ENCODE measurements around the gene RFX4. TPM values are rescaled to one million over a fixed set of nuclear protein-coding genes. Genes with fewer than 3 reads are reported as not detected.

Gene RFX4
- total and polyA plus RNA-seq, 2 donors: 0.05 to 0.23 TPM

DNA sequence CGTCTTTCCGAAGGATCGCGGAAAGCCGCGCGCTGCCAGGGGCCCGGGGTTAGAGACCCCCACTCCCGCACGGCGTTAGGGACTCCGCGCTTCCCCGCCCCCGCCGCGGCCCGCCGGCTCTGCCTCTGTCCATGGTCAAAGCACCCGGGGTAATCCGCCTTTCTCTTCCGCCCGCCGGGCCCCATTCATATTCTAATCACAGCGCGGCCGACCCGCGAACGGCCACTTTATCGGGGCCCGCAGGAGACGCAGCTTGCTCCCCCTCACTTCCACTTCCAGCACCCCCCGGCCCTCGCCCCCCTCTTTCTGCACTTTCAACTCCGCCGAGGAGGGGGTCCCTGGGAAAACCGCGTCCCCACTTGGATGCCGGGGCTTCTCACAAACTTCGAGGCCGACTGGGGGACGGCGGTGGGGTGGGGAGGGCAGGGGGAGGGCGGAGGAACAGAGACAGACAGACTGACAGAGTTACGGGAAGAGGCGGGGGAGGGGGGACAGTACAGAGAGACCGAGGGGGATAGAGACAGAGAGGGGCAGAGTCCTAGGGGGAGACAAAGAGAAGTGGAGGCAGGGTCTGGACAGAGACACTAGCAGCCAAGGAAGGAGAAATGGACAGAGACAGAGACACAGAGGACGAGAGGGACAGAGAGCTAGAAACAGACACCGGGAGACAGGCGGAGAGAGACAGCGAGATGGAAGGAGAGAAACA, 1.1 kb upstream of the RFX4 start:
- peaks cover 0 to 4% of the 10 kb centered on the region in 2 donors for H3K4me1 ChIP-seq (ENCODE audit: control insufficient read depth in 2 of 2, insufficient read depth in 2 of 2, low read length in 2 of 2)
- WGBS: 3% methylated on average over 52 of the region's 52 CpGs
- DNase-seq (ENCODE audit: low read depth in 6 of 9, low spot score in 9 of 9): no peak
- no peak overlapping the region for H3K27ac ChIP-seq (ENCODE audit: low read depth in 1 of 2, low read length in 1 of 2)
- H3K36me3 ChIP-seq (ENCODE audit: control insufficient read depth in 2 of 2, insufficient read depth in 2 of 2, low read length in 1 of 2): no peaks in the 10 kb centered on the region
- peaks cover 0 to 8% of the 10 kb centered on the region in 2 donors for H3K9me3 ChIP-seq (ENCODE audit: control insufficient read depth in 2 of 2, insufficient read depth in 1 of 2, low read length in 1 of 2)
- peaks cover 91 to 95% of the 10 kb centered on the region in 2 donors for H3K27me3 ChIP-seq (ENCODE audit: control insufficient read depth in 2 of 2, insufficient read depth in 1 of 2, low read length in 1 of 2)
- H3K4me3 ChIP-seq (ENCODE audit: low read length in 2 of 2): no peak overlapping the region

DNA sequence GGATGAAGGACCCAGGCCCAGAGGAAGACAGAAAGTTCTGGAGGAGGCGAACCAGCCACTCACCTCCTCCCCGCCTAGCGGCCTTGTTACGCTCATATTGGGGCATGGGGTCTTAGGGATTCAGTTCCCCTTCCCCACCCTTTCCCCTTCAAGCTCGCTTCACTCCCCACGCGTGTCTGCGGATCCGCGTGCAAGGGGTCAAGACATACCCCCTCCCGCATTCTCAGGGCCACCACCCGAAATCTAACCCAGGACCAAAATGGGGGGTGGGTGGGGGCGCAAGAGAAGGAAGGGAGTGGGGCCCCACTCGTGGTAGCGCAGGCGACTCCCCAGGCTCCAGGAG, 584 bp upstream of the RFX4 start:
- Histone ChIP-seq H3K4me1 (ENCODE audit: control insufficient read depth in 2 of 2, insufficient read depth in 2 of 2, low read length in 2 of 2) (peaks cover 0 to 4% of the 10 kb centered on the region in 2 donors), H3K27me3 (ENCODE audit: control insufficient read depth in 2 of 2, insufficient read depth in 1 of 2, low read length in 1 of 2) (peaks cover 95 to 99% of the 10 kb centered on the region in 2 donors), H3K9me3 (ENCODE audit: control insufficient read depth in 2 of 2, insufficient read depth in 1 of 2, low read length in 1 of 2) (peaks cover 0 to 8% of the 10 kb centered on the region in 2 donors), H3K4me3 (ENCODE audit: low read length in 2 of 2) (no peak overlapping the region), H3K36me3 (ENCODE audit: control insufficient read depth in 2 of 2, insufficient read depth in 2 of 2, low read length in 1 of 2) (no peaks in the 10 kb centered on the region), H3K27ac (ENCODE audit: low read depth in 1 of 2, low read length in 1 of 2) (no peak overlapping the region)
- WGBS: 7% methylated on average over 16 of the region's 16 CpGs
- no peak for DNase-seq (ENCODE audit: low read depth in 6 of 9, low spot score in 9 of 9)

DNA sequence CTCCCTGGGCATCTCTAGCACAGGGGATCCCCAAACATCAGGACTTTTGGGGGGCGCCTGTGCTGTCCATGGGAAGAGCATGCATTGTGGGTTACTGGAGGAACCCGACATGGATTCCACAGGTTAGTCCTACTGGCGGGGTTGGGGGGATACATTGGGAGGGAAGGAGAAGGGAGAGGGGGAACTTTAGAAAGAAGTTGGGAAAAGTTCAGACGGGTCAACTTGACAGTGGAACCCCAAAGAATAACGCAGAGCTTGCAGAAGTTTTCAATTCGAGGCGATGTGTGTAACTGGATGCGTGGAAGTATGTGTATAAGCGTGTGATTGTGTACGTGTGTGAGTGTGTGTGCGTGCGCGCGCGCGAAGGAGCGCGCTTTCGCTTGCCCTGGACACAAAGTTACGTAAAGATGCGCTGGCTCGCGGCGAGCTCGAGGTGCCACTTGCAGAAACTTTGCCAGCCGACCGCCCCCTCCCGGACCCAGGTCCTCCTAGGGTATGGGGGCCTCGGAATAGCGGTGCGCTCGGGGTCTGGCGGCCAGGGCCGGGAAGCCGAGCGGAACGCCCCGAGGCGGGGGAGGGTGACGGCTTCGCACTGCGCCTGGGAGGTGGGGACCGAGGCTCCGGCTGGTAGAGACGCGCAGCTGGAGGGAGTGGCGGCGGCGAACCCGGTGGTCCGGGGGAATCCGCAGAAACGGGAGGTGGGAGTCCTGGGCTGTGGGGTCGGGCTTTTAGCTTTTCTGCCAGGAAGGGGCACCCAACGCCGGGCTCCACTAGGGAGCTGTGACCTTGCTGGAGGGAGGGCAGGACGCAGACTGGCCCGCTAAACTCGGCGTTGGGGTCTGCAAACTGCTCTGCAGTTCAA, 669 bp downstream of the RFX4 start:
- 4% methylated on average over 60 of the region's 60 CpGs for WGBS
- peaks cover 0 to 8% of the 10 kb centered on the region in 2 donors for H3K9me3 ChIP-seq (ENCODE audit: control insufficient read depth in 2 of 2, insufficient read depth in 1 of 2, low read length in 1 of 2)
- H3K27ac ChIP-seq (ENCODE audit: low read depth in 1 of 2, low read length in 1 of 2): no peak overlapping the region
- peak overlapping the region in 1 of 2 donors; percentile 43 for H3K4me3 ChIP-seq (ENCODE audit: low read length in 2 of 2)
- H3K4me1 ChIP-seq (ENCODE audit: control insufficient read depth in 2 of 2, insufficient read depth in 2 of 2, low read length in 2 of 2): peaks cover 0 to 4% of the 10 kb centered on the region in 2 donors
- peak in 2 of 9 donors; percentile 8 to 21 for DNase-seq (ENCODE audit: low read depth in 6 of 9, low spot score in 9 of 9)
- peaks cover 96 to 99% of the 10 kb centered on the region in 2 donors for H3K27me3 ChIP-seq (ENCODE audit: control insufficient read depth in 2 of 2, insufficient read depth in 1 of 2, low read length in 1 of 2)
- H3K36me3 ChIP-seq (ENCODE audit: control insufficient read depth in 2 of 2, insufficient read depth in 2 of 2, low read length in 1 of 2): no peaks in the 10 kb centered on the region

DNA sequence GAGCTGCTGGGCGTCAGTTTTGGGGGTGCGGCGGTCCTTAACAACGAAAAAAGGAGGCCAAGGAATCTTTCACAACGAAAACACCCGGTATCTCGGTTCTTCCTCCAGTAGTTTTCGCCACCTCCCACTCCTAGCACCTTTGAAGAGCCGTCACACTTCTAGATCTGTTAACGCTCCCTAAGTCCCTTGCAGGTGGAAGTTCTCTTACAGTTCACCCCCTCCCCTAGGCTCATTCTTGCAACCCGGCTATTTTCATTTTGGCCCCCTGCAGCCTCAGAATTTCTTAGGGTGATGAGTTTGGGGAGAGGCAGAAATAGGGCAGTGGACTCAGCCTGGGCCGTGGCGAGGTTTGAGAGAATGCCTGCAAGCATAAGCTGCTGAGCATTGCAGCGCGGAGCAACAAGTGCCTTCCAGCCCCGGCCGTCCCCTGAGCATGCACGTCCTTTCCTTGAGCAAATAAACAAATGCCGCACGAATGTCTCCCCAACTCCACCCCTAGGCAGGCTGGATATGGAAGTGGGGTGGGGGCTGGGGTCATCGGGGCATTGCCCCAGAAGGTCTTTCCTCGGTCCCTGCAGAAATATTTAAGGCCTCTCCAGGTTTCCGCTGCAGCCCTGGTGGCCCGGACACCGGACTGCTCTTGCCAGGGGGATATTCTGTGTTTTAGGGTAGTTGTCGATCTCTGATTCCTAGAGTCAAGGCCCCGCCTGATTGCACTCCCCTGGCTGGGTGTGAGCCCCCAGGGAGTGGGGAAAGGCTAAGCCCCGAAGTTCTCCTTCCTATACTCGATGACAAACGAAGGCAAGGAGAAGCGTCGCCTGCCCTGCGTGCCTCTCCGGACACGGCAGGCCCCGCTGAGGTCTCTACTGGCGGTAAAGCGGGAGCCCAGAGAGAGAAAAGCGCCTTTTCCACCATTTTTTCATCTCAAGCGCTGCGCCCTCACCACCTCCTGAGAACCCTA, 1.6 kb downstream of the RFX4 start:
- peaks cover 92 to 99% of the 10 kb centered on the region in 2 donors for H3K27me3 ChIP-seq (ENCODE audit: control insufficient read depth in 2 of 2, insufficient read depth in 1 of 2, low read length in 1 of 2)
- peaks cover 0 to 8% of the 10 kb centered on the region in 2 donors for H3K9me3 ChIP-seq (ENCODE audit: control insufficient read depth in 2 of 2, insufficient read depth in 1 of 2, low read length in 1 of 2)
- peak overlapping the region in 1 of 2 donors; percentile 43 for H3K4me3 ChIP-seq (ENCODE audit: low read length in 2 of 2)
- no peak for DNase-seq (ENCODE audit: low read depth in 6 of 9, low spot score in 9 of 9)
- no peaks in the 10 kb centered on the region for H3K36me3 ChIP-seq (ENCODE audit: control insufficient read depth in 2 of 2, insufficient read depth in 2 of 2, low read length in 1 of 2)
- peaks cover 0 to 4% of the 10 kb centered on the region in 2 donors for H3K4me1 ChIP-seq (ENCODE audit: control insufficient read depth in 2 of 2, insufficient read depth in 2 of 2, low read length in 2 of 2)
- 5% methylated on average over 41 of the region's 41 CpGs for WGBS
- H3K27ac ChIP-seq (ENCODE audit: low read depth in 1 of 2, low read length in 1 of 2): no peak overlapping the region

DNA sequence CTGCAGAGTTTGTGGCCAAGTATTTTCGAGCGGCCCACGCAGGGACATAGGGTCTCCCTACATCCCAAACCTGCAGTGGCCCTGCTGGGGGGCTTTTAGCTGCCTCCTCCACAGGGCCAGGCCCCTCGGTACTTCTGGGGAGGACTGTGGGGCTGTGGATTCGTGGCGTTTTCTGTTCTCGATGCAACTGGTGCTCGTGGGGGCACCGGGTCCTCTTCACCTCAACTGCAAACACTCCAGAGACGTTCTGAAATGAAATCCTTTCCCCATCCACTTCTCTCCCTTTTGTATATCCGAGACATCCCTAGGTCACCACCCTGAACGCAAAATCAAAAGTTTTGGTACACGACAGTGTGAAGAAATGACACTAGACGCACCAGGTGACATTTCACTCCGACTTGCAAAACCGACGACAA, 2.3 kb downstream of the RFX4 start:
- H3K27ac ChIP-seq (ENCODE audit: low read depth in 1 of 2, low read length in 1 of 2): no peak overlapping the region
- no peaks in the 10 kb centered on the region for H3K36me3 ChIP-seq (ENCODE audit: control insufficient read depth in 2 of 2, insufficient read depth in 2 of 2, low read length in 1 of 2)
- H3K9me3 ChIP-seq (ENCODE audit: control insufficient read depth in 2 of 2, insufficient read depth in 1 of 2, low read length in 1 of 2): peaks cover 0 to 8% of the 10 kb centered on the region in 2 donors
- peaks cover 0 to 4% of the 10 kb centered on the region in 2 donors for H3K4me1 ChIP-seq (ENCODE audit: control insufficient read depth in 2 of 2, insufficient read depth in 2 of 2, low read length in 2 of 2)
- DNase-seq (ENCODE audit: low read depth in 6 of 9, low spot score in 9 of 9): no peak
- H3K4me3 ChIP-seq (ENCODE audit: low read length in 2 of 2): no peak overlapping the region
- peaks cover 86 to 100% of the 10 kb centered on the region in 2 donors for H3K27me3 ChIP-seq (ENCODE audit: control insufficient read depth in 2 of 2, insufficient read depth in 1 of 2, low read length in 1 of 2)
- WGBS: 3% methylated on average over 17 of the region's 17 CpGs

DNA sequence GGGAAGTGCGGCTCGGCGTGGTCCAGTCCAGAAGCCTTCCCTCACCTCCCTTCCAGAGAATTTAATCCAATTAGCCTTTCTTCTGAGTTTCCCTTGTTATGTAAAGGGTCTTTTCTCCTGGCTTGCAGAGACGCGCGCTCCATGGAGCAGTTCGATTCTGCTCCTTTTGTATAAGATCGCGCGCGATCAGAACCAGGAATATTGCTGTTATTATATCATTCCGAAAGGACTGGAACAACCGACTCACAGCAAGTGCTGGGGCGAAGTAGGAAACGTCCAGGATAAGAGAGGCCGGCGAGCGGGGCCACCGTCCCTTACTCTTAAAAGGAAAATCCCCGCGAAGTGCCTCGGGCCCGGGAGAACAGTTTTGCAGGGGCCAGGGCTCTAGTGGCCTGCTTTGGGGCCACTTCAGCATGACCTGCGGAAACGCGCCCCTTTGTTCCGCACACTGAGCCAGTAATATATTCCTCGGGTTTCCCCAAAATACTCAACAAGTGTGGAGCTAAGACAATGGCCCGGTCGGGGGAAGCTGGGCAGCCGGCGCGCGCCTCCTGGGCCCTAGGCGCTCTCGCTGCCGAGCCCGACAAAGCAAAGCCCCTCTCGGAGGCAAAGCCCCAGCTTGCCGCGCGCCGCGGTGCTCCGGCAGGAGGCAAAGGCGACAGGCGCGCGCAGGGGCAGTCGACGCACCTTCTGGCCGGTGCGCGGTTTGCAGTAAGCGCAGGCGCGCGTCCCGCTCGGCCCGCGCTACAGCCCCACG, 2.9 kb downstream of the RFX4 start:
- DNase-seq (ENCODE audit: low read depth in 6 of 9, low spot score in 9 of 9): no peak
- Histone ChIP-seq H3K4me3 (ENCODE audit: low read length in 2 of 2) (no peak overlapping the region), H3K4me1 (ENCODE audit: control insufficient read depth in 2 of 2, insufficient read depth in 2 of 2, low read length in 2 of 2) (peaks cover 0 to 4% of the 10 kb centered on the region in 2 donors), H3K36me3 (ENCODE audit: control insufficient read depth in 2 of 2, insufficient read depth in 2 of 2, low read length in 1 of 2) (no peaks in the 10 kb centered on the region), H3K9me3 (ENCODE audit: control insufficient read depth in 2 of 2, insufficient read depth in 1 of 2, low read length in 1 of 2) (peaks cover 0 to 2% of the 10 kb centered on the region in 2 donors), H3K27ac (ENCODE audit: low read depth in 1 of 2, low read length in 1 of 2) (no peak overlapping the region), H3K27me3 (ENCODE audit: control insufficient read depth in 2 of 2, insufficient read depth in 1 of 2, low read length in 1 of 2) (peaks cover 80 to 100% of the 10 kb centered on the region in 2 donors)
- 3% methylated on average over 63 of the region's 63 CpGs for WGBS

DNA sequence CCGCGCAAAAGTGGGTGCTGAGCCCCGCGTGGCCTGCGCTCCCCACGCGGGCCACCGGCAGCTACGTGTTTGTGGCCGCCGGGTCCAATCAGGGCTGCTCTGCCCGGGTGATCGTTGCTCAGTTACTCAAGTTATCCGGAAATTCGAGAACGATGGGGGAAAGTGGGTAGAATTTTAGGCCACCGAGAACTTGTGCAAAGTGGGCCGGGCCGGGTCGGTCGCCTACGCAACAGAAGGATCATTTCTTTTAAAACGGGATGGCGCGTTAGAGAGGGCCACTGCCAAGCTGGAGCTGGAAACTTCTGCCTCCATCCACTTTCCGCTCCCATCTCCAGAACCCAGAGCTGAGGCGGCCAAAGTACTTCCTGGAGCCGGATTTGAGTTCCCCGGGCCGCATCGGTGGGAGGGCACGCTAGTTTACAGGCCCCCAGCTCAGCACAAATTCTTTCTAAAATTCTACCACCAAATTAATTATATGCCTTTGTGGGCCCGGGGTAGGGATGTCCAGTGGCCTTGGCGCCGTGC, 3.5 kb downstream of the RFX4 start:
- 4% methylated on average over 35 of the region's 35 CpGs for WGBS
- Histone ChIP-seq H3K9me3 (ENCODE audit: control insufficient read depth in 2 of 2, insufficient read depth in 1 of 2, low read length in 1 of 2) (peaks cover 0 to 2% of the 10 kb centered on the region in 2 donors), H3K4me3 (ENCODE audit: low read length in 2 of 2) (no peak overlapping the region), H3K27me3 (ENCODE audit: control insufficient read depth in 2 of 2, insufficient read depth in 1 of 2, low read length in 1 of 2) (peaks cover 77 to 99% of the 10 kb centered on the region in 2 donors), H3K36me3 (ENCODE audit: control insufficient read depth in 2 of 2, insufficient read depth in 2 of 2, low read length in 1 of 2) (no peaks in the 10 kb centered on the region), H3K27ac (ENCODE audit: low read depth in 1 of 2, low read length in 1 of 2) (no peak overlapping the region), H3K4me1 (ENCODE audit: control insufficient read depth in 2 of 2, insufficient read depth in 2 of 2, low read length in 2 of 2) (peaks cover 0 to 4% of the 10 kb centered on the region in 2 donors)
- DNase-seq (ENCODE audit: low read depth in 6 of 9, low spot score in 9 of 9): no peak
